IPS-20b (cell line): ENCODE measurements around the gene HAS3.
A peak's percentile ranks its signal among the peaks of the same experiment; 100 is the strongest.
"Not testable (repeated sequence)": the region's sequence is repeated elsewhere in the genome, so short reads cannot be mapped to it uniquely, and the experiment has no call there.

ENCODE experiments used
- H3K27ac ChIP-seq: one replicate; pipeline ENCODE4 v1.5.1; 2013; ENCODE audit warnings: low read length
- H3K27me3 ChIP-seq: 2 replicates; pipeline ENCODE4 v1.6.1; 2013; ENCODE audit warnings: mild to moderate bottlenecking, low read length, inconsistent platforms; ENCODE audit not compliant: insufficient read depth
- H3K36me3 ChIP-seq: 2 replicates; pipeline ENCODE4 v1.6.1; 2013; ENCODE audit warnings: low read depth, mild to moderate bottlenecking, inconsistent platforms, low read length, moderate library complexity; ENCODE audit not compliant: insufficient read depth
- H3K4me1 ChIP-seq: 2 replicates; pipeline ENCODE4 v1.6.1; 2013; ENCODE audit warnings: mild to moderate bottlenecking, control low read depth, inconsistent platforms, low read length, moderate library complexity; ENCODE audit not compliant: insufficient read depth
- H3K4me3 ChIP-seq: 2 replicates; pipeline ENCODE4 v1.5.1; 2013; ENCODE audit warnings: mild to moderate bottlenecking, low read length, inconsistent platforms
- H3K9ac ChIP-seq: 2 replicates; pipeline ENCODE4 v1.6.1; 2013; ENCODE audit warnings: low read depth, mild to moderate bottlenecking, inconsistent platforms, low read length, moderate library complexity
- H3K9me3 ChIP-seq: 2 replicates; pipeline ENCODE4 v1.6.1; 2013; ENCODE audit warnings: mild to moderate bottlenecking, low read depth, low read length, inconsistent platforms; ENCODE audit not compliant: insufficient read depth

HAS3 gene

GRCh38 chr16:69133373-69133954 lies 28.0 kb downstream of the HAS3 start:
- Histone ChIP-seq H3K27ac (no peak overlapping the region), H3K4me1 (peaks cover 14% of the 10 kb centered on the region), H3K27me3 (no peaks in the 10 kb centered on the region), H3K4me3 (peak overlapping the region; percentile 83), H3K36me3 (peaks cover 56% of the 10 kb centered on the region), H3K9ac (peak overlapping the region; percentile 83), H3K9me3 (no peaks in the 10 kb centered on the region)

- Histone ChIP-seq H3K4me1 (peaks cover 4% of the 10 kb centered on the region), H3K27ac (no peak overlapping the region), H3K9ac (no peak overlapping the region), H3K9me3 (no peaks in the 10 kb centered on the region), H3K27me3 (no peaks in the 10 kb centered on the region), H3K36me3 (peaks cover 89% of the 10 kb centered on the region), H3K4me3 (no peak overlapping the region)
Measured at GRCh38 chr16:69138608-69139007, 33.2 kb downstream of the HAS3 start.

GRCh38 chr16:69139464-69139863 lies 34.0 kb downstream of the HAS3 start:
- H3K9ac ChIP-seq, H3K4me3 ChIP-seq, H3K4me1 ChIP-seq, H3K9me3 ChIP-seq, H3K27ac ChIP-seq, H3K27me3 ChIP-seq: not testable (repeated sequence)
- H3K36me3 ChIP-seq, result peaks cover 90% of the 10 kb centered on the region

GRCh38 chr16:69141014-69141413 lies 35.6 kb downstream of the HAS3 start:
- H3K9ac ChIP-seq, result no peak overlapping the region
- no peak overlapping the region for H3K27ac ChIP-seq
- H3K4me3 ChIP-seq, result no peak overlapping the region
- peaks cover 94% of the 10 kb centered on the region for H3K36me3 ChIP-seq
- no peaks in the 10 kb centered on the region for H3K27me3 ChIP-seq
- no peaks in the 10 kb centered on the region for H3K4me1 ChIP-seq
- H3K9me3 ChIP-seq, result no peaks in the 10 kb centered on the region

- H3K9me3 ChIP-seq, result no peaks in the 10 kb centered on the region
- peaks cover 89% of the 10 kb centered on the region for H3K36me3 ChIP-seq
- H3K4me3 ChIP-seq, result no peak overlapping the region
- no peak overlapping the region for H3K27ac ChIP-seq
- no peaks in the 10 kb centered on the region for H3K27me3 ChIP-seq
- no peaks in the 10 kb centered on the region for H3K4me1 ChIP-seq
- no peak overlapping the region for H3K9ac ChIP-seq
Measured at GRCh38 chr16:69141936-69142335, 36.5 kb downstream of the HAS3 start.

- H3K9ac ChIP-seq, result no peak overlapping the region
- no peaks in the 10 kb centered on the region for H3K9me3 ChIP-seq
- H3K4me3 ChIP-seq, result no peak overlapping the region
- H3K4me1 ChIP-seq, result no peaks in the 10 kb centered on the region
- H3K27me3 ChIP-seq, result no peaks in the 10 kb centered on the region
- H3K36me3 ChIP-seq, result peaks cover 82% of the 10 kb centered on the region
- H3K27ac ChIP-seq, result no peak overlapping the region
Measured at GRCh38 chr16:69143116-69143515, 37.7 kb downstream of the HAS3 start.

- H3K4me3 ChIP-seq, result no peak overlapping the region
- H3K9me3 ChIP-seq, result no peaks in the 10 kb centered on the region
- no peak overlapping the region for H3K9ac ChIP-seq
- no peaks in the 10 kb centered on the region for H3K4me1 ChIP-seq
- H3K36me3 ChIP-seq, result peaks cover 78% of the 10 kb centered on the region
- H3K27me3 ChIP-seq, result no peaks in the 10 kb centered on the region
- no peak overlapping the region for H3K27ac ChIP-seq
Measured at GRCh38 chr16:69145658-69146057, 40.2 kb downstream of the HAS3 start.

- H3K9me3 ChIP-seq, H3K4me1 ChIP-seq, H3K4me3 ChIP-seq, H3K27me3 ChIP-seq, H3K27ac ChIP-seq, H3K9ac ChIP-seq: not testable (repeated sequence)
- H3K36me3 ChIP-seq, result peaks cover 78% of the 10 kb centered on the region
Measured at GRCh38 chr16:69149621-69150020, 44.2 kb downstream of the HAS3 start.

GRCh38 chr16:69150146-69150865 lies 44.9 kb downstream of the HAS3 start:
- H3K9ac ChIP-seq, result no peak overlapping the region
- no peaks in the 10 kb centered on the region for H3K27me3 ChIP-seq
- H3K36me3 ChIP-seq, result peaks cover 79% of the 10 kb centered on the region
- no peaks in the 10 kb centered on the region for H3K4me1 ChIP-seq
- no peak overlapping the region for H3K27ac ChIP-seq
- no peak overlapping the region for H3K4me3 ChIP-seq
- no peaks in the 10 kb centered on the region for H3K9me3 ChIP-seq

GRCh38 chr16:69157196-69157595 lies 51.7 kb downstream of the HAS3 start:
- Histone ChIP-seq H3K4me3 (no peak overlapping the region), H3K36me3 (peaks cover 92% of the 10 kb centered on the region), H3K9me3 (no peaks in the 10 kb centered on the region), H3K4me1 (no peaks in the 10 kb centered on the region), H3K9ac (no peak overlapping the region), H3K27ac (no peak overlapping the region), H3K27me3 (no peaks in the 10 kb centered on the region)

GRCh38 chr16:69160192-69160591 lies 54.7 kb downstream of the HAS3 start:
- no peaks in the 10 kb centered on the region for H3K9me3 ChIP-seq
- H3K27me3 ChIP-seq, result no peaks in the 10 kb centered on the region
- H3K4me1 ChIP-seq, result no peaks in the 10 kb centered on the region
- no peak overlapping the region for H3K4me3 ChIP-seq
- H3K27ac ChIP-seq, result no peak overlapping the region
- H3K9ac ChIP-seq, result no peak overlapping the region
- peaks cover 94% of the 10 kb centered on the region for H3K36me3 ChIP-seq

GRCh38 chr16:69165584-69165983 lies 60.1 kb downstream of the HAS3 start:
- H3K36me3 ChIP-seq, result peaks cover 96% of the 10 kb centered on the region
- H3K4me1 ChIP-seq, result no peaks in the 10 kb centered on the region
- H3K4me3 ChIP-seq, result no peak overlapping the region
- no peaks in the 10 kb centered on the region for H3K27me3 ChIP-seq
- no peaks in the 10 kb centered on the region for H3K9me3 ChIP-seq
- H3K27ac ChIP-seq, result no peak overlapping the region
- no peak overlapping the region for H3K9ac ChIP-seq
